CD4-positive, alpha-beta T cell treated with Interleukin-15 for 4 hours (primary cell): Measurements from ENCODE around the gene OAS2.
A peak's percentile ranks its signal among the peaks of the same experiment; 100 is the strongest.
"Not testable (repeated sequence)": the region's sequence is repeated elsewhere in the genome, so short reads cannot be mapped to it uniquely, and the experiment has no call there.

ENCODE experiments used
- DNase-seq: peaks from one replicate; pipeline ENCODE4 v3.0.0-alpha.2; 2020; ENCODE audit warnings: low spot score

Gene OAS2

DNA sequence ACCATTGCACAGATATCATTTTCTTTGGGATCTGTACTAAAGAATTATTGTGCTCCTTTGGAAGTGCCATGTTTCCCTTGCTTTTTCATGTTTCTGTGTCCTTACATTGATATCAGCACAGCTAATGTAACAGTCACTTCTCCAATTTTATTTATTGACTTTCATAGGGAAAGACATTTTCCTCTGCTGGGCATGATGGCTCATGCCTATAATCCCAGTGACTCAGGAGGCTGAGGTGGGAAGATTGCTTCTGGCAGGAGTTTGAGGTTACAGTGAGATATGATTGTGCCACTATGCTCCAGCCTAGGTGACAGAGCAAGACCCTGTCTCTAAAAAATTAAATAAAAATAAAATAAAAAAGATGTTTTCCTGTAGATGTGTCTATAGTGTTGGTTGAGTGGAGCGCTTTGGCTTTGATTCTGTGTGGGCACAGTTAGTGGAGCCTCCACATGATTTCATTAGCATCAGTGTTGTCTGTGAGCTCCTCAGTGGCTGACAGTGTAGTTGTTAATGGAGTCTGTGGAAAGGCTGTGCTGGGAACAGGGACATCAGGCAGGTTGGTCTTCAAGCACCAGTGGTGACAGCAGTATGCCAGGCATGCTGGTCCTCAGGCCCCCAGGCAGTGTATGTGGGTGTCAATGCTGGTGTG, 7.4 kb downstream of the OAS2 start:
- DNase-seq, result no peak

DNA sequence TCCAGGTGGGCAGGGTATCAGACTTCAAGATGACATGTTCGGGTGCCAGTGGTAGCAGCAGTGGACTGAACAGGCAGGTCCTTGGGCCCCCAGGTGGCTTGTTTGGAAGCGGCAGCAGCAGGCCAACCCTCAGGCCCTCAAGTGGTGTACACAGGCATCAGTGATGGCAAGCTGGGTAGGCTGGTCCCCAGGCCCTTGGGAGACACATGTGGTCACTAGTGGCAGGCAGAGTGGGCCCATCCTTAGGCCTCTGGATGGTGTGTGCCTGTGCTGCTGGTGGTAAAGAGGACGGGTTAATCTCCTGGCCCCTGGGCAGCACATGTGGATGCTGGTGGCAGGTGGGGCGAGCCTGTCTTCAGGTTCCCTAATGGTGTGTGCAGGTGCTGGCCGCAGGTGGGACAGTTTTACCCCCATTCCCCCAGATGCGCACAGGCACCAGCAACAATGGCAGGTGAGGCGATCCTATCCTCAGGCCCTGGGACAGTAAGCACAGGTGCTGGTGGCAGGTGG, 8.0 kb downstream of the OAS2 start:
- no peak for DNase-seq

- no peak for DNase-seq
These were observed 9.2 kb downstream of the OAS2 start for GRCh38 chr12:112987561-112987960.

DNA sequence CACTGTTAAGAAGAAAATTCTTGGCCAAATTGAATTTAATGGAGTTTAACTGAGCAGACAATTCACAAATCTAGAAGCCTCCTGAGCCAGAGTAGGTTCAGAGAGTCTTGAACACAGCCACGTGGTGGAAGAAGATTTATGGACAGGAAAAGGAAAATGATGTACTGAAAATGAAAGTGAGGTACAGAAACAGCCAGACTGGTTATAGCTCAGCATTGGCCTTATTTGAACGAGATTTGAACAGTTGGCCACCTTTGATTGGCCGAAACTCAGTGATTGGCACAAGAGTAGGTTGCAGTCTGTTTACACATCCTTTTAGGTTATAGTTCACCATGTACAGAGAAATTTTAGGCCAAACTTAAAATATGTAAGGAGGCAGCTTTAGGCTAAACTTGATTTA, 9.9 kb downstream of the OAS2 start:
- no peak for DNase-seq

- not testable (repeated sequence) for DNase-seq
These were observed 10.6 kb downstream of the OAS2 start for GRCh38 chr12:112988823-112989385.

DNA sequence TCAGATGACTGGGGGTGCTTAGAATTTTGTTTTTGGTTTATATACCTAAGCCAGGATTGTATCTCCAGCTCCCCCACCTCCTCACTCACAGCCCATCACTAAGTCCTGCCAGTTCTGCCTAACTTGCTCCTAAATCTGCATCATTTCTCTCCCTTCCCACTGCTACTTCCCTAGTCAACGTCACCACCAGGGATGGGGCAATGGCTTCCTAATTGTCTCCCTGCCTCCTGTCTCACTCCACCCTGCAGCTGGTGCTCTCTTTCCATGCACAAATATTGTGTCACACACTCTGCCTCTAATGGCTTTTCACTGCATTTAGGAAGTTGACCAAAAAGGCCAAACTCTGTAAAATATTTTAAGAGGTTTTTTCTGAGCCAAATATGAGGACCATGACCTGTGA, 11.5 kb downstream of the OAS2 start:
- DNase-seq, result no peak

DNA sequence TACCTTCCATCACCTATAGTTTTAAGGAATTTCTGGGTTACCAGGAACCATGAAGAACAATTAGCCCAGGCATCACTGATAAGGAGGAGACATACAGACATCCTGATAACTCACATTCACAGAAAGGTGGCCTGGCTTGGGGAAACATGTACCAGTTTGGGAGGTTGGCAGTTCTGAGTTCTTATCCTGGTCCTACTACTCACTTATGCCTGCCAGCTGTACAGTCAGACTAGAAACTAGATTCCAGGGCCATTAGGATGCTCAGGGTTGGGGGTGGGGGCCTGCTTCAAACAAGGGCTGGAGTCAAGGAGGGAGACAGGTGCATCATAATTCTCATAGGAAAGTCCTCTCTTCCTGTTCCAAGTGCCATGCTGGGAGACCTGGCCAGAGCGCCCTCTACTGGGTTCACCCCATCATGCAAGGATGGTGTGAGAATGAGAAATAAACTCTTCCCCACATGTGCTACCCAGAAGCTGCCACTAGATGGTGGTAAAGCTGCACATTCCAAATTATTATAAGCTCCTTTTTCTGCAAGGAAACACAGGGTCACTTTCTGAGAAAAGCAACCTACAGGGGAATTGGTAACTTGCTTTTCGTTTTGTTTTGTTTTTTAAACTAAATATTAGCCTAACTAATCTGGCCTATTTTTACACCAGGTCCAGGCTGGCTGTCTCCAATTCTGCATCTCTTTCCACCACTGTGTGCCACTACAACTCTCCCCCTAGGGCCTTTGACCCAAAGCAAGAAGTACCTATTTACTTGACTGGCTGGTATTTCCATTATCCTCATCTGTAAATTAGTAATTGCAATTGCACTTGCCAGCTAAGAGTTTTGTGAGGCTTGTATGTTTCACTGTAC, 14.5 kb downstream of the OAS2 start:
- peak; percentile 61 for DNase-seq

GRCh38 chr12:112995008-112995407, 16.7 kb downstream of the OAS2 start:
- no peak for DNase-seq

DNA sequence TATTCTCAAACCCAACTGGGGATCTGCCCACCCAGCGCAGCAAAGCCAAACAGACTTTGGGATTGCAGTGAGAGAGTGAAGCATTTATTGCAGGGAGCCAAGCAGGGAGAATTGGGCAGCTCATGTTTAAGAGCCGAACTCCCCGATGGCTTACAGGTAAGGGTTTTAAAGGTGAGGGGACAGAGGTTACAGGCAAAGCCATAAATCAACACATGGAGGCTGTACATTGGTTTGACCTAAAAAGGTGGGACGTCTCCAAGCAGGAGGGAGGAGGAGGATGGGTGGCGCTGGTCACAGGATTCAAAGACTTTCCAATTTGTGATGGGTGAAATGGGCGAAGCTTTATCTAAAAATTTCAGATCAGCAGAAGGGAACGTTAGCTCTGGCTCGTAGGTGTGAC, 18.2 kb downstream of the OAS2 start:
- no peak for DNase-seq

GRCh38 chr12:112997506-112997905, 19.2 kb downstream of the OAS2 start:
- no peak for DNase-seq

DNA sequence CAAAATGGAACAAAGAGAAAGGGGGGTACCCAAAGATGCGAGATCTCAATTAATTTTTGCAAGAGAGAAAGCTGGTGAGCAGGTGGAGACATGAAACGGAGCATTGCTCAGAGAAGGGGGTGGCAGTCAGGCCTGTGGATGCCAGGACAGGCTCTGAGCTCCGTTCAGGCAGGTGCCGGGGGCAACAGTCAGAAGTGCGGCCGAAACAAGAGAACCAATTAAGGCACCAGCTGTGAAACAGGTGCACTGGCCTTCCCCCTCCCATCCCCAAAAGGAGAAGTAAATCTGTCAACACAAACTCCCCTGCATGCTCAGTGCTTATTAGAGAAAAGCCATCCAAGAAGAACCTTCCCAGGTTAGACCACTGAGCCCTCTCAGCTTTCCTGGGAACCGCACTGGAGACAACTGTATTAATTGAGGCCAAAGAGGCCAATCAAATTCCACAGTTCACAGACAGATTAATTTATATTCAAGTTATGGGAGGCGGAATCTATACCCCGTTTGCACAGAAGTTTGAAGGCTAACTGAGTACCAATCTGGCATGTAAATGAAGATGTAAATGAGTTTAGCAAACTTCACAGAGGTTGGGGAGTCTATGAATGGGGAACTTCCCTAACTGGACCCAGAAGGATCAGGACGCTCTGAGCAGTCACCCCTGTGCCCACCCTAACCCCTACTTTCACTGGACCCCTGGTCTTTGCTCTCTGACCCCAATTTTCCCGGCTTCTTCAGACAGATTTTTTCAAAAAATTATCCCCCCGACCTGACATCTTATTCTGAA, 20.9 kb downstream of the OAS2 start:
- no peak for DNase-seq

DNA sequence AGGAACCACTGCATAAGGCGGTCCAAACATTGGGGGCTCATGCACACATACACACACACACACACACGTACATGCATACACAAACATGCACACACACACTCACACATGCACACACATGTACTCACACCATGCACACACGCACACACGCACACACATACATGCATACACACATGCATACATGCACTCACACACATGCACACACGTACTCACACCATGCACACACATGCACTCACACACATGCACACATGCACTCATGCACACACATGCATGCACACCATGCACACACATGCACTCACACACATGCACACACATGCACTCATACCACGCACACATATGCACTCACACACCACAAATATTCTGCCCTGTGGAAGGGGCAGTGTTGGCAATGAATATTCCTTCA, 22.1 kb downstream of the OAS2 start:
- DNase-seq, result no peak

DNA sequence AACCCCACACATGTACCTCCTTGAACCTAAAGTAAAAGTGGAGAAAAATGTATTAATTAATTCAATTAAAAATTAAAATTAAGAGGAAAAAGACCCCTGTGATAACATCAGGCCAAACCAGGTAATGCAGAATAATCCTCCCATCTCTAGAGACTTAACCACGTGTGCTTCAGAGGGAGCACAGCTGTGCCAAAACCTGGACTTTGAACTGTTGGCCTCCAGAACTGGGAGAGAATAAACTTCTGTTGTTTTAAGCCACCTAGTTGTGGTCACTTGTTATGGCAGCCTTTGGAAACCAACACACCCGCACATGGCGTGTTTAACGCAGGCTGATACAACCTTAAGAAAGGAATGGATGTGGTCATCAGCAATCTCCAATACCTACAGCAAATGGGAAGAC, 23.8 kb downstream of the OAS2 start:
- DNase-seq, result no peak

- DNase-seq, result no peak
These were observed 24.4 kb downstream of the OAS2 start for GRCh38 chr12:113002676-113003075.

- no peak for DNase-seq
These were observed 25.3 kb downstream of the OAS2 start for GRCh38 chr12:113003636-113004035.

DNA sequence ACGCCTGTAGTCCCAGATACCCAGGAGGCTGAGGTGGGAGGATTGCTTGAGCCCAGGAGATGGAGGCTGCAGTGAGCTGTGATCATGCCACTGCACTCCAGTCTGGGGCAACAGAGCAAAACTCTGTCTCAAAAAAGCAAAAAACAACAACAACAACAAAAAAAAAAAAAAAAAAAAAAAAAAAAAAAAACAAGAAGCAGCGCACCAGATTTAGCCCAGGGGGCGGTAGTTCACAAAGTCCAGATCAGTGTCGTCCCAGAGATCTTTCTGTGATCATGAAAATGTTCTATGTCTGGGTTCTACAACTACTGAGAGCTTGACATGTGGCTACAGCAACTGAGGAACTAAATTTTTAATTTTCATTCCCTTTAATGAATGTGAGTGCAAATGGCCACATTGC, 27.4 kb downstream of the OAS2 start:
- DNase-seq, result no peak

DNA sequence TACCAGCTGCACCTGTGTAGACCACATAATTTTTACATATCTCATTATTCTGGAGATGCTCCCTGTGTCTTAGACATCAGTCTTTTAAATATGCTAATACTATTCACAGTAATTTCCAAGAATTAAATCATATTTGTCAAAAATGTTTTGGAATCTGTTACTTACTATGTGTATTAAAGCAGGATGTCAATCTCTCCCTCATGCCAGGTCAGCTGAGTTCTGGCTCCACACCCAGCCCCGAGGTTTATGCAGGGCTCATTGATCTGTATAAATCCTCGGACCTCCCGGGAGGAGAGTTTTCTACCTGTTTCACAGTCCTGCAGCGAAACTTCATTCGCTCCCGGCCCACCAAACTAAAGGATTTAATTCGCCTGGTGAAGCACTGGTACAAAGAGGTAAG, 27.9 kb downstream of the OAS2 start:
- no peak for DNase-seq

- no peak for DNase-seq
These were observed 28.3 kb downstream of the OAS2 start for GRCh38 chr12:113006641-113007040.

DNA sequence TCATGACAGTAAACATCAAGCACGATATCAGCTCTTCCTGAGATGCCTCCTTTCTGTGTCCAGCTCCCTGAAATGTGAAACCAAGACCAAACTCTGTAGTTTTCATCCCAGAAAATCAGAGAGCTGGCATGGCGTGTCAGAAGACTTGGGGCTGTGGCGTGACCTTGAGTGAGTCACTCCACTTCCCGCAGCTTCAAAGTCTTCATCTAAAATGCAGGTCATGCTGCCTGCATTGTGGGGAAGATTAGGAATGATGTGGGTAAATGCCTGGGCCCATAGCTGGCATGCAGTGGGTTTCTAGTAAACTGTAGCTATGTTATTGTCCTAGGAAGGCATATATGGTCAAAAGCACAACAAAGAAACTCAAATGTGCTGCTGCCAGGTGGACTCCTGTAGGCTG, 28.8 kb downstream of the OAS2 start:
- DNase-seq, result no peak

- no peak for DNase-seq
These were observed 32.4 kb downstream of the OAS2 start for GRCh38 chr12:113010701-113011100.

- DNase-seq, result no peak
These were observed 36.2 kb downstream of the OAS2 start for GRCh38 chr12:113014565-113014964.

DNA sequence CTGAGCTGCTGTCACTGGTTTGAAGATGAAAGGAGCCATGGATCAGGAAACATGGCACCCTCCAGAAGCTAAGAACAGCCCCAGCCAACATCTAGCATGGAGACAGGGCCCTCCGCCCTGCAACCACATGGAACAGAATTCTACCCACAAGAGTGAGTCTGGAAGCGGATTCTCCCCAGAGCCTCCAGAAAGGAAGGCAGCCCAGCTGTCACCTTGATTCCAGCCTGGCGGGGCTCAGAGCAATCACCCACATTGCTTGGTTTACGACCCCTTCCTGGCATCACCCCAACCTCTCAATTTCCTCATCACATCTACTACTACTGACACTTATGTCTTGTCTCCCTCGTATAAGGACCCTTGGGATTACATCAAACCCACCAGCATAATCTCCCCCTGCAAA, 38.5 kb downstream of the OAS2 start:
- DNase-seq, result no peak
